ENCODE measurements around the gene ACADS.

ACADS gene

DNA sequence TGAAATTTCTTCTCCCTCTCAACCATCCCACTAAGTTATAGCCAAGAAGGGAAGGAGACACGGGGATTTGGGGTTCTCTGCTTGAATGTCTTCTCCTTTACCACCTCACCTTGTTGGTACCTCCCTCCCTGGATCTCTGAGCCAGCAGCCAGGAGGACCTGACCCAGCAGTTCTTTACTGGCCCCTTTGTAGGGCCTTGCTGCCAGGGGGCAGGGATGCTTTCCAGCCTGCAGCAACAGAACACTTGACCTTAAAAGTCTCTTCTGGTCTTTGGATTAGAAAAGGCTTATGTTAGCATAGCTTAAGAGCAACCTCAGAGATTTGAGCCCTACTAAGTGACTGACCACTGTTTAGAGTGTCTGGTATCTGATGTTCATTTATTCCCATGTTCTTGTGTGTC lies 28.3 kb upstream of the ACADS start:
- TF ChIP-seq ZC3H10 (CRISPR knock-in tag; IDR thresholded peaks at IDR 0.05) (no peak), ZNF8 (CRISPR knock-in tag; IDR thresholded peaks at IDR 0.05) (no peak), CSDC2 (CRISPR knock-in tag; IDR thresholded peaks at IDR 0.05) (no peak), BACH2 (CRISPR knock-in tag; IDR thresholded peaks at IDR 0.05; ENCODE audit: borderline replicate concordance) (no peak), TCF4 (CRISPR knock-in tag; IDR thresholded peaks at IDR 0.05; ENCODE audit: borderline replicate concordance) (no peak), ESRRG (CRISPR knock-in tag; IDR thresholded peaks at IDR 0.05) (no peak), ZFP3 (CRISPR knock-in tag; IDR thresholded peaks at IDR 0.05) (no peak), TOX (CRISPR knock-in tag; IDR thresholded peaks at IDR 0.05; ENCODE audit: borderline replicate concordance) (no peak), SNAI2 (CRISPR knock-in tag; IDR thresholded peaks at IDR 0.05) (no peak), ZNF565 (CRISPR knock-in tag; conservative IDR thresholded peaks at IDR 0.05; ENCODE audit: low read depth) (no peak), ISL1 (CRISPR knock-in tag; IDR thresholded peaks at IDR 0.05) (no peak), OSR1 (CRISPR knock-in tag; IDR thresholded peaks at IDR 0.05) (no peak), PPARA (CRISPR knock-in tag; IDR thresholded peaks at IDR 0.05; ENCODE audit: borderline replicate concordance) (no peak)
- TF ChIP-seq, protein P1, sequence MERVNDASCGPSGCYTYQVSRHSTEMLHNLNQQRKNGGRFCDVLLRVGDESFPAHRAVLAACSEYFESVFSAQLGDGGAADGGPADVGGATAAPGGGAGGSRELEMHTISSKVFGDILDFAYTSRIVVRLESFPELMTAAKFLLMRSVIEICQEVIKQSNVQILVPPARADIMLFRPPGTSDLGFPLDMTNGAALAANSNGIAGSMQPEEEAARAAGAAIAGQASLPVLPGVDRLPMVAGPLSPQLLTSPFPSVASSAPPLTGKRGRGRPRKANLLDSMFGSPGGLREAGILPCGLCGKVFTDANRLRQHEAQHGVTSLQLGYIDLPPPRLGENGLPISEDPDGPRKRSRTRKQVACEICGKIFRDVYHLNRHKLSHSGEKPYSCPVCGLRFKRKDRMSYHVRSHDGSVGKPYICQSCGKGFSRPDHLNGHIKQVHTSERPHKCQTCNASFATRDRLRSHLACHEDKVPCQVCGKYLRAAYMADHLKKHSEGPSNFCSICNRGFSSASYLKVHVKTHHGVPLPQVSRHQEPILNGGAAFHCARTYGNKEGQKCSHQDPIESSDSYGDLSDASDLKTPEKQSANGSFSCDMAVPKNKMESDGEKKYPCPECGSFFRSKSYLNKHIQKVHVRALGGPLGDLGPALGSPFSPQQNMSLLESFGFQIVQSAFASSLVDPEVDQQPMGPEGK (CRISPR knock-in tag; IDR thresholded peaks at IDR 0.05; ENCODE audit: borderline replicate concordance) = no peak
- no peak for ATAC-seq

DNA sequence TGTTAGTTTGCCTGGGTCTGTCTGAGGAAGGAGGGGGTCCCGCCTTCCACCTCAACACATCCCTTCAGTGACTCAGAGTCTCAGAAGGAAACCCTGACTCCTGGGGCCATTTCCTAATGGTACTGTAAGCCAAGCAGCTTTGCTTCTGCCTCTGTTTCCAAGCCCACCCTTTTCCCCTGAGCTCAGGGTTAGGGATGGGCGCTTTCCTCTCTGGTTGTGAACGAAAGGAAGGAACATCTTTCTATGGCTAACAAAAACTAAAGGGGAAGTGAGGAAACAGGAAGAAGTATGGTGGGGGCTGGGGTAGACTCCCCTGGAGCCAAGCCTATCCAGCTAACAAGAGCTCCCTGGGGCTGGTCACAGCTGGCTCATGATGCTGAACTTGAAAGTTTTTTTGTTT lies 27.0 kb upstream of the ACADS start:
- TF ChIP-seq BACH2 (CRISPR knock-in tag; IDR thresholded peaks at IDR 0.05; ENCODE audit: borderline replicate concordance) (no peak), ZFP30 (CRISPR knock-in tag; IDR thresholded peaks at IDR 0.05) (no peak), ESRRG (CRISPR knock-in tag; IDR thresholded peaks at IDR 0.05) (no peak), OSR1 (CRISPR knock-in tag; IDR thresholded peaks at IDR 0.05) (no peak), ZNF70 (CRISPR knock-in tag; IDR thresholded peaks at IDR 0.05) (no peak), GLIS3 (CRISPR knock-in tag; IDR thresholded peaks at IDR 0.05) (no peak), ZNF8 (CRISPR knock-in tag; IDR thresholded peaks at IDR 0.05) (no peak), RARB (CRISPR knock-in tag; IDR thresholded peaks at IDR 0.05) (no peak), TCF4 (CRISPR knock-in tag; IDR thresholded peaks at IDR 0.05; ENCODE audit: borderline replicate concordance) (no peak), ZNF565 (CRISPR knock-in tag; conservative IDR thresholded peaks at IDR 0.05; ENCODE audit: low read depth) (no peak), ZFP3 (CRISPR knock-in tag; IDR thresholded peaks at IDR 0.05) (no peak)
- TF ChIP-seq, protein P2, sequence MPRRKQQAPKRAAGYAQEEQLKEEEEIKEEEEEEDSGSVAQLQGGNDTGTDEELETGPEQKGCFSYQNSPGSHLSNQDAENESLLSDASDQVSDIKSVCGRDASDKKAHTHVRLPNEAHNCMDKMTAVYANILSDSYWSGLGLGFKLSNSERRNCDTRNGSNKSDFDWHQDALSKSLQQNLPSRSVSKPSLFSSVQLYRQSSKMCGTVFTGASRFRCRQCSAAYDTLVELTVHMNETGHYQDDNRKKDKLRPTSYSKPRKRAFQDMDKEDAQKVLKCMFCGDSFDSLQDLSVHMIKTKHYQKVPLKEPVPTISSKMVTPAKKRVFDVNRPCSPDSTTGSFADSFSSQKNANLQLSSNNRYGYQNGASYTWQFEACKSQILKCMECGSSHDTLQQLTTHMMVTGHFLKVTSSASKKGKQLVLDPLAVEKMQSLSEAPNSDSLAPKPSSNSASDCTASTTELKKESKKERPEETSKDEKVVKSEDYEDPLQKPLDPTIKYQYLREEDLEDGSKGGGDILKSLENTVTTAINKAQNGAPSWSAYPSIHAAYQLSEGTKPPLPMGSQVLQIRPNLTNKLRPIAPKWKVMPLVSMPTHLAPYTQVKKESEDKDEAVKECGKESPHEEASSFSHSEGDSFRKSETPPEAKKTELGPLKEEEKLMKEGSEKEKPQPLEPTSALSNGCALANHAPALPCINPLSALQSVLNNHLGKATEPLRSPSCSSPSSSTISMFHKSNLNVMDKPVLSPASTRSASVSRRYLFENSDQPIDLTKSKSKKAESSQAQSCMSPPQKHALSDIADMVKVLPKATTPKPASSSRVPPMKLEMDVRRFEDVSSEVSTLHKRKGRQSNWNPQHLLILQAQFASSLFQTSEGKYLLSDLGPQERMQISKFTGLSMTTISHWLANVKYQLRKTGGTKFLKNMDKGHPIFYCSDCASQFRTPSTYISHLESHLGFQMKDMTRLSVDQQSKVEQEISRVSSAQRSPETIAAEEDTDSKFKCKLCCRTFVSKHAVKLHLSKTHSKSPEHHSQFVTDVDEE (CRISPR knock-in tag; IDR thresholded peaks at IDR 0.05) = no peak
- TF ChIP-seq, protein P1 (CRISPR knock-in tag; IDR thresholded peaks at IDR 0.05; ENCODE audit: borderline replicate concordance) = no peak
- TF ChIP-seq, protein P3, sequence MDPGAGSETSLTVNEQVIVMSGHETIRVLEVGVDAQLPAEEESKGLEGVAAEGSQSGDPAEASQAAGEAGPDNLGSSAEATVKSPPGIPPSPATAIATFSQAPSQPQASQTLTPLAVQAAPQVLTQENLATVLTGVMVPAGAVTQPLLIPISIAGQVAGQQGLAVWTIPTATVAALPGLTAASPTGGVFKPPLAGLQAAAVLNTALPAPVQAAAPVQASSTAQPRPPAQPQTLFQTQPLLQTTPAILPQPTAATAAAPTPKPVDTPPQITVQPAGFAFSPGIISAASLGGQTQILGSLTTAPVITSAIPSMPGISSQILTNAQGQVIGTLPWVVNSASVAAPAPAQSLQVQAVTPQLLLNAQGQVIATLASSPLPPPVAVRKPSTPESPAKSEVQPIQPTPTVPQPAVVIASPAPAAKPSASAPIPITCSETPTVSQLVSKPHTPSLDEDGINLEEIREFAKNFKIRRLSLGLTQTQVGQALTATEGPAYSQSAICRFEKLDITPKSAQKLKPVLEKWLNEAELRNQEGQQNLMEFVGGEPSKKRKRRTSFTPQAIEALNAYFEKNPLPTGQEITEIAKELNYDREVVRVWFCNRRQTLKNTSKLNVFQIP (CRISPR knock-in tag; IDR thresholded peaks at IDR 0.05; ENCODE audit: borderline replicate concordance, low read depth) = no peak
- ATAC-seq = no peak

DNA sequence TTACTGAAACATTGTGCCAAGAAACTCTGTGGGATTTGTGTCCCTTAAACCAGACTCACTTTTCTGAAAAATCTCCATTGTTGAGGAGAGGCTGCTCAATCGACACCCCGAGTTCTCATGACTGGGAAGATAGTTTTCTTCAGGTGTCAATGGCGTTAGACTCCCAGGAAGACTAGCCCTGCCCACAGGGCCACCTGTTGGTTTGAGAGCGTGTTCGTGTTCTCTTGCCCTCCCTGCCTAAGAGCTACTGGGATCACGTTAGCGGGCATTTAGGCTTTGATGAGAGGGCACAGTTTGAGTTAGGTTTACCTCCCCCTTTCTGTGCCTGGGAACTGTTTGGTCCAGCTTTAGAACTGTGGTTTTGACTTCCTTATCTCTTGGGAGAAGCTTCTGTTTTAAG lies 26.1 kb upstream of the ACADS start:
- TF ChIP-seq, protein P1 (CRISPR knock-in tag; IDR thresholded peaks at IDR 0.05; ENCODE audit: borderline replicate concordance) = no peak
- TF ChIP-seq TCF4 (CRISPR knock-in tag; IDR thresholded peaks at IDR 0.05; ENCODE audit: borderline replicate concordance) (no peak), ISL1 (CRISPR knock-in tag; IDR thresholded peaks at IDR 0.05) (no peak), ZC3H10 (CRISPR knock-in tag; IDR thresholded peaks at IDR 0.05) (no peak), TOX (CRISPR knock-in tag; IDR thresholded peaks at IDR 0.05; ENCODE audit: borderline replicate concordance) (no peak), ZNF70 (CRISPR knock-in tag; IDR thresholded peaks at IDR 0.05) (no peak), SNAI2 (CRISPR knock-in tag; IDR thresholded peaks at IDR 0.05) (no peak), ZFP30 (CRISPR knock-in tag; IDR thresholded peaks at IDR 0.05) (no peak), ARNTL (CRISPR knock-in tag; IDR thresholded peaks at IDR 0.05; ENCODE audit: borderline replicate concordance, low read depth) (no peak)
- TF ChIP-seq, protein P2 (CRISPR knock-in tag; IDR thresholded peaks at IDR 0.05) = no peak

More for the DNA sequence above, 26.1 kb upstream of the ACADS start:
- ATAC-seq = no peak

Data from SK-N-SH treated with all-trans-retinoic acid at 6 μM for 48 hours (cell line).